Lung microvascular endothelial cell (primary cell): ENCODE data around the gene GPR87. TPM values are rescaled to one million over a fixed set of nuclear protein-coding genes. Genes with fewer than 3 reads are reported as not detected.
A peak's percentile ranks its signal among the peaks of the same experiment; 100 is the strongest.

Experiments used
- DNase-seq, 2 donors: peaks; one replicate each; pipeline versions ENCODE4 v3.0.0 to v3.0.0-alpha.2; 2010; ENCODE audit warnings: low read depth in 2 of 2
- total RNA-seq: library from RNA; depleted of rRNA; stranded (reverse); fragments of >200 nt; gene quantifications from 2 replicates; pipeline ENCODE4 v1.2.1, GENCODE V29; 2014

GPR87 gene
- total RNA-seq, 1 donor from 2014 or later = not detected

DNA sequence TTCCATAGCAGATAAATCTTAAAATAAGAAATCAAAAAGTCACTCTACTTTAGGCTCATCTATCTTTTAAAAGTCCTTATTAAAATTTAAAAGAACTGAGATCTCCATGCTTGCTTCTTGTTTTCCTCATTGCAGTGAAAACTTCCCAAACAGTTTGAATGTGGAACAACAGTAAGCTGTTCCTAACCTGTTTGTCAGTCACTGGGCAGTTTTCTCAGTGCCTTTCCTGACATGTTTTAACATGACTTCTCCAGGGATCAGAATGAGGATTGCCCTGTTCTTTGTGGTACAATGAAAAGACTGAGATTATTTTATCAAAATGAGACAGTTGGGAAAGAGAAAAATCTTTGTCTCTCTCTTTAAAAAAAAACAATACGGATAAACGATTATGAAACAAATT, 774 bp downstream of the GPR87 start:
- DNase-seq = no peak

DNA sequence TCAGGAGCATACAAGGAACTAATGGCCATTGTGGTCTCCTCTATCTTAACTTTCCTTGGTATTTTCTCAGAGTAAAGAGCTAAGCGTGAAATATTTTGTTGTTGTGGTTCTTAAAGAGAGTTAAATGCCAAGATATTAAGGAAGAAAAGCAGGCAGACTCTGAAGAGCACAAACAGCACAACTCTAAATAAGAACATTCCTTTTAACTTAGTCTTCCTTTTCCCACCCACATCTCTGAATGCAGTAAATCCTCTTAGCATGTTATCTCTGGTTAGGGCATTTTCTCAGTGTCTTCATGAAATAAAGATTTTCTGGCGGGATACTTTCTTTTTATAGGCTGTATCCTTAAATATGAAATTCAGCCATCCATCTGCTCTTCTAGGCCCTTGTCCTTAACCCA, 1.5 kb downstream of the GPR87 start:
- DNase-seq = no peak

DNA sequence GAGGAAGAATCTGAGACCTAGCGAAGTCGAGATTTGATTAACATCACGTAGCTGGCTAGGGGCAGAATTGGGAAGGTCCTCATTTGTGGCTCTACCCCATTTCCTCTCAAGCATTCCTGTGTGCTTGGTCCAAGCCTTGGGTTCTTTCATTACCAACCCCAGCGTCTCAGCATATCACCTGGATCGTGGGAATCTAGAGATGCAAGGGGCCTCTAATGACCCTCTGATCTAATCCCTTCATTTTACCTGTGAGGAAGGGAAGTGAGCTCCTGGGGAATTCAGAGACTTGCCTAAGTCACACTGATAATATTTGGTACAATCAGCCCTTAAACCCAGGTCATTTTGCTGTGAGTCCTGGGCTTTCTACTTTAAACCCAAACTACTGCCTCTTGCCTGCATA, 2.0 kb downstream of the GPR87 start:
- DNase-seq = no peak

- no peak for DNase-seq
These were observed 2.5 kb downstream of the GPR87 start for GRCh38 chr3:151314137-151314536.

DNA sequence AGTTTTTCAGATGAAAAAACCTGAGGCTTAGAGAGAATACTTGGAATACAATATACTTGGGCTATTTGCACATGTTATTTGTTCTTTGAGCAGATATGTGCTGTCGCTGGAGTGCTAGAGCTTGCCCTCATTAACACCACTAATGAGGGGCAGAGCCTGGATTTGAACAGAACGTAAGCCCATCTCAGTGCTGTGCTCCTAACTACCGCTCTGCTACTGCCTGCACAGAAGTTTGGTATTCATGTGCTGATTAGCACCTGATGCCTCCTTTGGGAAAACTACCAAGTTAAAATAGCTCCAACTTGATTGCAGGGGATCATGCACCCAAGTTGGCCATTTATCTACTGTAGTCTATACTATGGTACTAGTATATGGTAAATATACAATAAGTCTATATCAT, 3.6 kb downstream of the GPR87 start:
- no peak for DNase-seq

DNA sequence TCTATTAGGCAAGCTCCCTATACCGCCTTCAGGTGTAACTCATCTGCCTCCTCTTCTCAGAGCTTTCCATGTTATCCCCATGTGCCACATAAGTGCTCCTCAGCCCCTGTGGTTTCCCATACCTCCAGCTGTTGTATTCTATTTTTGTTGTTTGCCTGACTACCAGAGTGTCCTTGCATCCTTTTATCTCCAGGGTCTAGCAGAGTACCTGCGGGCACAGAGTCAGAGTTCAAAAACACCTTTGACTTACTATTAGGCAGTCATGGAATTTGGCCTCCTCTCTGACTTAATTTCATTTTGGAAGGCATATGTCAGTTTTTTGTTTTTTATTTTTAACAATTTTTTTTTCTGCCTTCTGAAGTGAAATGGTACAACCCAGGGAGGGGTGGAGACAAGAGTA, 7.1 kb downstream of the GPR87 start:
- no peak for DNase-seq

- no peak for DNase-seq
These were observed 8.8 kb downstream of the GPR87 start for GRCh38 chr3:151307583-151308488.

- DNase-seq = no peak
These were observed 9.5 kb downstream of the GPR87 start for GRCh38 chr3:151307131-151307530.

DNA sequence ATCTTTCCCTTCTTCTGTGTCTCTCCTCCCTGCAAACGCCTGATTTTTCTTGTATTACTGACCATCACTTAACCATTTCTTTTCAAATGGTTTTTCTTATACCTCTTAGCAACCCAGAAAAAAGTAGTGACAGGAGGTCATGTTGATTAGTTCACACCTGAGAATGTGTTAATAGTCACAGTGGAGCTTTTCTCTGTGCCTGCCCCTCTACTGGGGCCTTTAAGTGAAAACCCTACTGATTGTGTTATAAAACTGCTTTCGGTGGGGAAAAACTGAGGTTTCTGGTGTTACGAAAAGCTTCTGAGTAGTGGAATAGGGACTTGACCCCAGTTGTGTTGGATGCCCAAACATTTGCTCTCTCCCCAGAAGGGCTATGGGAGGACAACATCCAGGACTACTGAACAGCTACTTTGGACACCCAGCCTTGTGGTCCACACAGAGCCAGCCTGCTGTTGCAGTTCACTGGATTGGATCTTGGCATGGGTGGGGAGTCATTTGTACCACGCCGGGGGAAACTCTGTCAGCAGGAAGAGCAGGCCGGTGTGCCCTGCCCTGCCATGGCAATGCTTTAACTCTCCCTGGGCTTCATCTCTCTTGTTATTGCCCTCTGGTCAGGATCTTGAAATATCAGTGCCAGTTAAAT, 10.3 kb downstream of the GPR87 start:
- DNase-seq = no peak

- DNase-seq = no peak
These were observed 10.9 kb downstream of the GPR87 start for GRCh38 chr3:151305775-151306151.

GRCh38 chr3:151305060-151305774, 11.4 kb downstream of the GPR87 start:
- DNase-seq = peak in 1 of 2 donors; percentile 59

GRCh38 chr3:151303751-151304150, 12.9 kb downstream of the GPR87 start:
- DNase-seq = no peak

GRCh38 chr3:151301787-151302186, 14.8 kb downstream of the GPR87 start:
- DNase-seq = no peak

- no peak for DNase-seq
These were observed 16.1 kb downstream of the GPR87 start for GRCh38 chr3:151300539-151300938.

DNA sequence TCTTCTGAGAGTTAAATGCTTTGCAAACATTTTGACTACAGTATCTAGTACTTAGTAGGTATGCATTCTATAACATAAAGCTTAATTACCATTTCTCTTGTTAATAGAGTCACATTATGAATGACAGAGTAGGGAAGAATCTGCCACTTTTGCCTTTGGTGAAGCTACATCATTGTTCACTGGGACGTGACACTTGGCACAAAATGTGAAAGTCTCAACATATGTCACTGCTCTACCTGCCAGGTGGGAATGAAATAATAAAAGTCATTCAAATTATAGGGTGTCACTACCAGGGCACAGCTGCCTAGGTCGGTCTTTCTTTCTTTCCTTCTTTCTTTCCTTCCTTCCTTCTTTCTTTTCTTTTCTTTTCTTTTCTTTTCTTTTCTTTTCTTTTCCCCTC, 17.6 kb downstream of the GPR87 start:
- DNase-seq = no peak

- DNase-seq = no peak
These were observed 19.2 kb downstream of the GPR87 start for GRCh38 chr3:151297429-151297828.

DNA sequence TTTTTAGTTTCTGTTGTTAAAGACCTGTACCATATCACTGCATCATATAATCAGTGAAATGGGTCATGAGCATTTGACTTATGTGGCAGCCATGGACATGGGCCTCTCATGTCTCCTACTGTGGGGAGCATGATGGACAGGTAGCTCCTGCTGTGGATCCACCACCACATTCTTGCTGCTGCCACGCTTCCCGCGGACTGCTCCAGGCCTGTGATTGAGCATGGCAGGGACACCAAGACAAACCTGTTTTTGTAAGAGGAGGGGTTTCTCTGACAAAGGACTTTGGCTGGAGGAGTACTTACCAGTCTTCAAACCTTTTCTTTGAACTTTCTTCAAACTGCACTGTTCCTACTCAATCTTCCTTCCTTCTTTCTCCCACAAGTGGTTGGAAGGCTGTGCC, 20.4 kb downstream of the GPR87 start:
- no peak for DNase-seq

- no peak for DNase-seq
These were observed 23.5 kb downstream of the GPR87 start for GRCh38 chr3:151293127-151293526.

- DNase-seq = peak in 1 of 2 donors; percentile 26
These were observed 25.9 kb downstream of the GPR87 start for GRCh38 chr3:151290673-151291072.

DNA sequence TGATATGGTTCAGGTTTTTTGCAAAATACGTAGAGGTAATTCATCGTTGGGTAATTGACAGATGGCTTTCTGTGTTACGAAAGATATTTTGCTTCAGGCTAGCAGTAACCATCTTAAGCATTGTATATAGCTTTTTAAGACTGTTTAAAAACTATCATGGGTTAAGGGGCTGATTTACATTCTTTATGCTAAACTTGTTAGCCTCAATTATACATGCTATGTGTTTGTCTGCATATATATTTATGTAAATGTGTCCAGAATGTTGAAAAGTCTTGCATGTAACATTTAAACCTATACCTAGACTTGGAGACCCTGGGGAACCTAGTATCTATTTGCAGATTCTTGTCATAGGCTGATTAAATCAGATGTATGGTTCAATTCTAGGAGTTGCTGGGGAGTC, 27.2 kb downstream of the GPR87 start:
- DNase-seq = no peak

- no peak for DNase-seq
These were observed 30.7 kb downstream of the GPR87 start for GRCh38 chr3:151285940-151286339.

- peak in 1 of 2 donors; percentile 19 for DNase-seq
These were observed 32.6 kb downstream of the GPR87 start for GRCh38 chr3:151283907-151284461.
